ENCODE measurements around the gene TMEM131L.

GRCh38 chr4:153528705-153529485 is 62.7 kb downstream of the TMEM131L start:
- TF ChIP-seq CTCF (IDR thresholded peaks at IDR 0.05; ENCODE audit: low read depth, low read length, missing input control) (no peak), HNF4G (IDR thresholded peaks at IDR 0.05) (no peak), REST (IDR thresholded peaks at IDR 0.05) (no peak), MAX (IDR thresholded peaks at IDR 0.05) (no peak), JUND (IDR thresholded peaks at IDR 0.05) (no peak), FOXA1 (IDR thresholded peaks at IDR 0.05) (no peak), TAF1 (conservative IDR thresholded peaks at IDR 0.05) (no peak)
